Nephron progenitor cell (in vitro differentiated cells): Measurements from ENCODE around the gene TLE1.
"Not testable (repeated sequence)": the region's sequence is repeated elsewhere in the genome, so short reads cannot be mapped to it uniquely, and the experiment has no call there.

Experiments used
- DNase-seq: peaks from one replicate; pipeline ENCODE4 v3.0.0; 2021
- H3K27ac Mint-ChIP-seq: 2 replicates; pipeline ENCODE4 v1.8.0; 2021; ENCODE audit warnings: mild to moderate bottlenecking, moderate library complexity, mixed read lengths
- H3K27me3 Mint-ChIP-seq: 2 replicates; pipeline ENCODE4 v1.8.0; 2021; ENCODE audit warnings: mild to moderate bottlenecking, low read depth, mixed read lengths; ENCODE audit not compliant: poor library complexity
- H3K36me3 Mint-ChIP-seq: 2 replicates; pipeline ENCODE4 v1.8.0; 2021; ENCODE audit warnings: low read depth, mixed read lengths
- H3K4me1 Mint-ChIP-seq: 2 replicates; pipeline ENCODE4 v1.8.0; 2021; ENCODE audit warnings: mixed read lengths
- H3K4me3 Mint-ChIP-seq: 2 replicates; pipeline ENCODE4 v1.8.0; 2021; ENCODE audit warnings: mild to moderate bottlenecking, moderate library complexity, mixed read lengths
- H3K9me3 Mint-ChIP-seq: 2 replicates; pipeline ENCODE4 v1.8.0; 2021; ENCODE audit warnings: mild to moderate bottlenecking, moderate library complexity, mixed read lengths
- CTCF ChIP-seq: fragments of 200-600 bp; sonication (generic); IDR thresholded peaks from 2 replicates; pipeline ENCODE4 v1.5.0; 2021; ENCODE audit warnings: antibody characterized with exemption

The TLE1 gene

GRCh38 chr9:81652058-81652687 lies 37.2 kb downstream of the TLE1 start:
- Mint-ChIP-seq H3K4me3 (no peak overlapping the region), H3K4me1 (peaks cover 62% of the 10 kb centered on the region), H3K27ac (peak overlapping the region; percentile 49), H3K27me3 (peaks cover 4% of the 10 kb centered on the region), H3K9me3 (no peaks in the 10 kb centered on the region), H3K36me3 (peaks cover 86% of the 10 kb centered on the region)
- no peak for DNase-seq
- TF ChIP-seq CTCF = no peak

GRCh38 chr9:81650586-81651515 lies 38.5 kb downstream of the TLE1 start:
- peaks cover 4% of the 10 kb centered on the region for H3K27me3 Mint-ChIP-seq
- peak; percentile 12 for DNase-seq
- no peaks in the 10 kb centered on the region for H3K9me3 Mint-ChIP-seq
- TF ChIP-seq CTCF = no peak
- peak overlapping the region; percentile 93 for H3K27ac Mint-ChIP-seq
- peak overlapping the region; percentile 21 for H3K4me3 Mint-ChIP-seq
- H3K4me1 Mint-ChIP-seq = peaks cover 49% of the 10 kb centered on the region
- peaks cover 80% of the 10 kb centered on the region for H3K36me3 Mint-ChIP-seq

GRCh38 chr9:81649475-81650240 lies 39.7 kb downstream of the TLE1 start:
- Mint-ChIP-seq H3K4me3 (no peak overlapping the region), H3K27me3 (peaks cover 4% of the 10 kb centered on the region), H3K9me3 (no peaks in the 10 kb centered on the region), H3K4me1 (peaks cover 44% of the 10 kb centered on the region), H3K27ac (no peak overlapping the region), H3K36me3 (peaks cover 72% of the 10 kb centered on the region)
- no peak for TF ChIP-seq CTCF
- DNase-seq = no peak

- H3K9me3 Mint-ChIP-seq = no peaks in the 10 kb centered on the region
- no peak for TF ChIP-seq CTCF
- H3K27ac Mint-ChIP-seq = no peak overlapping the region
- H3K27me3 Mint-ChIP-seq = peaks cover 4% of the 10 kb centered on the region
- no peak for DNase-seq
- H3K4me1 Mint-ChIP-seq = peaks cover 44% of the 10 kb centered on the region
- no peak overlapping the region for H3K4me3 Mint-ChIP-seq
- peaks cover 72% of the 10 kb centered on the region for H3K36me3 Mint-ChIP-seq
These were observed 40.5 kb downstream of the TLE1 start for GRCh38 chr9:81648891-81649290.

- no peak for TF ChIP-seq CTCF
- Mint-ChIP-seq H3K36me3 (peaks cover 71% of the 10 kb centered on the region), H3K27me3 (no peaks in the 10 kb centered on the region), H3K4me3 (no peak overlapping the region), H3K4me1 (peaks cover 30% of the 10 kb centered on the region), H3K9me3 (peaks cover 5% of the 10 kb centered on the region), H3K27ac (no peak overlapping the region)
- DNase-seq = no peak
These were observed 43.0 kb downstream of the TLE1 start for GRCh38 chr9:81646337-81646736.

- H3K4me3 Mint-ChIP-seq, H3K9me3 Mint-ChIP-seq, H3K27ac Mint-ChIP-seq, H3K27me3 Mint-ChIP-seq, DNase-seq: not testable (repeated sequence)
- peaks cover 24% of the 10 kb centered on the region for H3K4me1 Mint-ChIP-seq
- peaks cover 70% of the 10 kb centered on the region for H3K36me3 Mint-ChIP-seq
These were observed 44.8 kb downstream of the TLE1 start for GRCh38 chr9:81644513-81644912.
